Bronchial epithelial cell (primary cell): Measurements from ENCODE around the gene MIF. TPM values are rescaled to one million over a fixed set of nuclear protein-coding genes. Genes with fewer than 3 reads are reported as not detected.
"Not testable (repeated sequence)": the region's sequence is repeated elsewhere in the genome, so short reads cannot be mapped to it uniquely, and the experiment has no call there.

Source experiments
- DNase-seq: peaks from one replicate; pipeline ENCODE4 v3.0.0-alpha.2; 2010; ENCODE audit warnings: low read depth
- FAIRE-seq: peaks from 2 replicates; lab custom pipeline; 2011; peaks lifted over from hg19 to GRCh38; lab: Jason Lieb, UNC
- H3K27me3 ChIP-seq: 2 replicates; pipeline ENCODE4 v1.5.1; 2011; ENCODE audit warnings: low read length; ENCODE audit not compliant: control insufficient read depth, insufficient read depth
- H3K36me3 ChIP-seq: 2 replicates; pipeline ENCODE4 v1.5.1; 2011; ENCODE audit warnings: low read length; ENCODE audit not compliant: control insufficient read depth, insufficient read depth
- H3K4me3 ChIP-seq: 2 replicates; pipeline ENCODE4 v1.5.1; 2011; ENCODE audit warnings: mild to moderate bottlenecking, low read depth, low read length, control low read depth
- total RNA-seq: library from RNA; depleted of rRNA; stranded (reverse); fragments of >200 nt; gene quantifications from 2 replicates; pipeline ENCODE4 v1.2.1, GENCODE V29; 2014
- TF ChIP-seq, protein P1 (sequence below): IDR thresholded peaks from 2 replicates; pipeline ENCODE4 v1.5.1; 2011; ENCODE audit warnings: mild to moderate bottlenecking, moderate library complexity, low read length, control low read depth, inconsistent platforms; ENCODE audit not compliant: insufficient read depth, severe bottlenecking

The MIF gene
- total RNA-seq, 1 donor from 2014 or later = 252 TPM

DNA sequence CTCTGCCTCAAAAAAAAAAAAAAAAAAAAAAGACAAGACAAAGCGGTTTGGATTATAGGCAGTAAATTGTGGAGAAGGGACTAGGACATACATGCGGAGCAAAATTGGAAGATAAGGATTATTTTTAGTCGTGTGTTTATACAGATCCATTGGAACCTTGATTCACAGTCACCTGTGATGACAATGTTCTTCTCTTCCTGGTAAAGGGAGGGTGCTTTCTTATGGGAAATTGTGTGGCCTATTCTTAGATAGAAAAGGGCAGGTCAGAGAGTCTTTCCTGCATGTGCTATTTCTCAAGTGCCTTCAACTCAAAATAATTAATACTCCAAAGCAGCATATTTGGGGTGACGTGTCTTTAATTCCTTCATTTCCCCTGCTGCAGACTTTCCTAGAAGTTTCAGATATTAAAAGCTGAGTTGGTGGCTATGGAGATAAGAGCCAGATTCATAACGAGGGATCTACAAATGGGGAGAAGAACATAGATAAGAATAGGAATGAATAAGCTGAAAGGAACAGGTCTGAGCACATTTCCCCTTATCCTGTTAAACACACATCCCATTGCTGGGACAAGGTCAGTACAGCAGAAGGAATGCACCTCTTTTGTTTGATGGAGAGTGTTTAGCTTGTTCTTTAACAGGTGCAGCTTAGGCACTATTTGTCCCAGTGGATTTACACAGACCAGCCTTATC, 44.3 kb downstream of the MIF start:
- FAIRE-seq = no peak
- peak; percentile 28 for DNase-seq
- no peak overlapping the region for H3K4me3 ChIP-seq
- TF ChIP-seq, protein P1, sequence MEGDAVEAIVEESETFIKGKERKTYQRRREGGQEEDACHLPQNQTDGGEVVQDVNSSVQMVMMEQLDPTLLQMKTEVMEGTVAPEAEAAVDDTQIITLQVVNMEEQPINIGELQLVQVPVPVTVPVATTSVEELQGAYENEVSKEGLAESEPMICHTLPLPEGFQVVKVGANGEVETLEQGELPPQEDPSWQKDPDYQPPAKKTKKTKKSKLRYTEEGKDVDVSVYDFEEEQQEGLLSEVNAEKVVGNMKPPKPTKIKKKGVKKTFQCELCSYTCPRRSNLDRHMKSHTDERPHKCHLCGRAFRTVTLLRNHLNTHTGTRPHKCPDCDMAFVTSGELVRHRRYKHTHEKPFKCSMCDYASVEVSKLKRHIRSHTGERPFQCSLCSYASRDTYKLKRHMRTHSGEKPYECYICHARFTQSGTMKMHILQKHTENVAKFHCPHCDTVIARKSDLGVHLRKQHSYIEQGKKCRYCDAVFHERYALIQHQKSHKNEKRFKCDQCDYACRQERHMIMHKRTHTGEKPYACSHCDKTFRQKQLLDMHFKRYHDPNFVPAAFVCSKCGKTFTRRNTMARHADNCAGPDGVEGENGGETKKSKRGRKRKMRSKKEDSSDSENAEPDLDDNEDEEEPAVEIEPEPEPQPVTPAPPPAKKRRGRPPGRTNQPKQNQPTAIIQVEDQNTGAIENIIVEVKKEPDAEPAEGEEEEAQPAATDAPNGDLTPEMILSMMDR = no peak
- no peaks in the 10 kb centered on the region for H3K36me3 ChIP-seq
- H3K27me3 ChIP-seq = no peaks in the 10 kb centered on the region

DNA sequence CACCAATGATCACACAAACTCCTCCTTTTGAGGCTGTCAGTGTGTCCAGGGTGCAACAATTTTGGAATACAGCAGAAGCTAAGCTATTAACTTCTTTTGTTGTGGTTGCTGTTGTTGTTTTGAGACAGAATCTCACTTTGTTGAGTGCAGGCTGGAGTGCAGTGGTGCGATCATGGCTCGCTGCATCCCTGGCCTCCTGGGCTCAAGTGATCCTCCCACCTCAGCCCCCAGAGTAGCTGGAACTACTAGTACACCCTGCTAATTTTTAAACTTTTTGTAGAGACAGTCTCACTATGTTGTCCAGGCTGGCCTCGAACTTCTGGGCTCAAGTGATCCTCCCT, 44.8 kb downstream of the MIF start:
- DNase-seq (no peak), FAIRE-seq (no peak)
- Histone ChIP-seq H3K4me3 (no peak overlapping the region), H3K27me3 (no peaks in the 10 kb centered on the region), H3K36me3 (no peaks in the 10 kb centered on the region)
- TF ChIP-seq, protein P1 = no peak

DNA sequence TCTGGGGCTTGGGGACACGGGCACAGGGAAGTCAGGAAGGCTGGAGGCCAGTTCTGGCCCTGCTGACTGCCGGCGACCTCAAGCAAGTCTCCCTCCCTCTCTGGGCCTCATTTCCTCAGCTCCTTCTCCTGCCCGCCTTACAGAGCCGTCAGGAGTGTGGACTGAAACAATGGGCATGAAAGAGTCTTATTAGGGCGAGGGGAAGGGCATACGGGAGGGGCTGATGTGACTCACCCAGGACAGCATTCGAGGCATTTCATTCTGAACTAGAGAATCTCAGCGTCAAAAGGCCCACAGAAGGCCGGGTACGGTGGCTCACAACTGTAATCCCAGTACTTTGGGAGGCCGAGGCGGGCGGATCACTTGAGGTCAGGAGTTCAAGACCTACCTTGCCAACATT, 46.0 kb downstream of the MIF start:
- H3K4me3 ChIP-seq, H3K27me3 ChIP-seq, DNase-seq, H3K36me3 ChIP-seq, FAIRE-seq: not testable (repeated sequence)

Other genes starting within 250 kb of the MIF start
- not detected in 2 replicates for gene RGL4, start 203.4 kb upstream of the MIF start, total RNA-seq
- 1.3 TPM in 2 replicates for gene ZNF70, start 143.3 kb upstream of the MIF start, total RNA-seq
- gene VPREB3, start 140.0 kb upstream of the MIF start, total RNA-seq = not detected in 2 replicates
- not detected in 2 replicates for gene C22orf15, start 131.4 kb upstream of the MIF start, total RNA-seq
- 4.5 and 11.5 TPM in 2 replicates for gene CHCHD10, start 126.4 kb upstream of the MIF start, total RNA-seq
- gene MMP11, start 121.5 kb upstream of the MIF start, total RNA-seq = 0.38 and 0.53 TPM in 2 replicates
- 19.5 and 21.5 TPM in 2 replicates for gene SMARCB1, start 107.4 kb upstream of the MIF start, total RNA-seq
- gene DERL3, start 55.4 kb upstream of the MIF start, total RNA-seq = 0.26 TPM in 2 replicates
- 6.8 and 8.2 TPM in 2 replicates for gene SLC2A11, start 36.5 kb upstream of the MIF start, total RNA-seq
- 0.79 and 0.90 TPM in 2 replicates for gene GSTT2B, start 66.8 kb downstream of the MIF start, total RNA-seq
- gene DDTL, start 72.5 kb downstream of the MIF start, total RNA-seq = under 0.01 and 1.2 TPM in 2 replicates
- gene DDT, start 80.1 kb downstream of the MIF start, total RNA-seq = 41.1 and 59.9 TPM in 2 replicates
- not detected in 2 replicates for gene GSTT2, start 85.8 kb downstream of the MIF start, total RNA-seq
- gene GSTT4, start 111.1 kb downstream of the MIF start, total RNA-seq = not detected in 2 replicates
- gene CABIN1, start 116.9 kb downstream of the MIF start, total RNA-seq = 15.8 and 26.5 TPM in 2 replicates